ENCODE results near the gene CAPN11.

The CAPN11 gene

DNA sequence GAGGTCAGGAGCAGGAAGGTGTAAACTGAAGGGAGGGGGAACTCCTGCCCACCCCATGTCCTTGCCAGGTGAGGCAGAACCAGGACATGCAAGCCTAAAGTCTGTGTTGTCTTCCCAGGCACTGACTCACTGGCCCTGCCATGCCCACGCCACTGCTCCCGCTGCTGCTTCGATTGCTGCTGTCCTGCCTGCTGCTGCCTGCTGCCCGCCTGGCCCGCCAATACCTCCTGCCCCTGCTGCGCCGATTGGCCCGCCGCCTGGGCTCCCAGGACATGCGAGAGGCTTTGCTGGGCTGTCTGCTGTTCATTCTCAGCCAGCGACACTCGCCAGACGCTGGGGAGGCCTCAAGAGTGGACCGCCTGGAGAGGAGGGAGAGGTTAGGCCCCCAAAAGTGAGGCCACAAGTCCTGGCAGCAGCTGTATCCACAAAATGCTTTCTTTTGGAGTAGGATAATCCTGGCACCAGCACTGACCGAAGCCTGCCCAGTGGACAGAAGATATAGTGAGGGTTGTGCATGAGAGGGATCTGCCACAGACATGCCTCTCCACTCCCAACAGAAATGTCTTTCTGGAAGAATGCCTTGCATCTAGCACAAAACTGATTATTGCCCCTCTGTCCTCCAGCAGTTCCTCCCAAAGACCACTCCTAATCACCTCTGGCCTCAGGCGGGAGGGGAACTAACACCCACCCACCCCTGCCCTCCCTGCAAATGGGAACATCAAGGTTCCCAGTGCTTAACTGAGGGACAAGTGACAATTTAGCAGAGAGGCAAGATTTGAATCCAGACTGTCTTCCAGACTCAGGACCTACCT lies 58.9 kb downstream of the CAPN11 start:
- no peak for FAIRE-seq

DNA sequence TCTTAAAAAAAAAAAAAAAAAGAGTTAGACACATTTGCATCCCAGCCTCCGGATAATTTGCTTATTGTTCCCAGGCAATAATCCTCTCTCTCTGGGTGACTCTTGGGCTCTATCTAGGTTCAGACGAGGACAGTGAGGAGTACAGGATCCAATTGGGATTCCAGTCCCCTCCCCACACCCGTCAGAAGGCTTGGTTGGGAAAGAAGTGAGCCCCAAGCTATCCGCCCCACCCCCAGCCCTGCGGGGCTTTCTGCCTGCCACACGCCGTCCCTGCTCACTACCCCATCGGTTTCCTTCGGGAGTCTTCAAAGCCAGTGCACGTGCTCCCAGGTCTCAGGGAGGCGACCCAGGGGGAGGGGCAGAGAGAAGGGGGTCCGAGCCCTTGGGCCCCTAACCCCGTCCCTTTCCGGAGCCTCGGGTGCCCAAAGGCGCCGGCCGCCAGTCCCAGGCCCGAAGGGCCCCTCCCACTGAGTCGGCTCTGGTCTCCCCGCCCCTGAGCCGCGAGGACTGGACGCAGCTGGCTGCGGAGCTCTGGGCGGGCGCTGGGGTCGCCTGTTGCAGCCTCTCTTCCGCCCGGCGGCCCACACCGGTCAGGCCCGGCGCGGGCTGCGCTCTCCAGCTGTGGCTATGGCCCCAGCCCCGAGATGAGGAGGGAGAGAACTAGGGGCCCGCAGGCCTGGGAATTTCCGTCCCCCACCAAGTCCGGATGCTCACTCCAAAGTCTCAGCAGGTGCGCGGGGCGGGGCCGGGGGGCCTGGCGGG lies 60.6 kb downstream of the CAPN11 start:
- FAIRE-seq: no peak

DNA sequence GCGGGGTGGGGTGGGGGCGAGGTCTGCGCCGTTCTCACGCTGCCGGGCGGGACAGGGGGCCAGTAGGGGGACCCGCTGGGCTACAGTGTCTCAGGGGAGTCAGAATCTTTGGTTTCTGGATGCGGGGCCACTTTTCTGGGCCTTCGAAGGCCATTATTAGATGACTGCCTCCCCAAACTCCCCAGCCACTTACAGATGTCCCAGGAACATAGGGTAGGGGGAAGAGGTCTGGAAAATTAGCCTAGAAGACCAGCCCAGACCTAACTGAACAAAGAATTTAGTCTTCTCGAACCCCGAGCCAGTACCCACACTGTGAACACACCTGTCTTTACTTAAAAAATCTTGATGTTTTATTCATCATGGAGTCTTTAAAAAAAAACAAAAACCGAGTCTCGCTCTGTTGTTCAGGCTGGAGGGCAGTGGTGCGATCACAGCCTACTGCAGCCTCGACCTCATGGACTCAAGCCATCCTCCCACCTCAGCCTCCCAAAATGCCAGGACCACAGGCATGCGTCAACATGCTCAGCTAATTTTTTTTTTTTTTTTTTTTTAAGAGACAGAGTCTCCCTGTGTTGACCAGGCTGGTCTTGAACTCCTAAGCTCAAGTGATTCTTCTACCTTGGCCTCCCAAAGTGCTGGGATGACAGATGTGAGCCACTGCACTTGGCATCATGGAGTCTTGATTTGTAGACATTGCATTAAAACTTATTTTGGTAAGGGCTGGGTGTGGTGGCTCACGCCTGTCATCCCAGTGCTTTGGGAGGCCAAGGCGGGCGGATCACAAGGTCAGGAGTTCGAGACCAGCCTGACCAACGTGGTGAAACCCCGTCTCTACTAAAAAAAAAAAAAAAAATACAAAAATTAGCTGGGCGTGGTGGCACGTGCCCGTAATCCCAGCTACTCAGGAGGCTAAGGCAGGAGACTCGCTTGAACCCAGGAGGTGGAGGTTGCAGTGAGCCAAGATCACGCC lies 61.5 kb downstream of the CAPN11 start:
- FAIRE-seq: no peak

DNA sequence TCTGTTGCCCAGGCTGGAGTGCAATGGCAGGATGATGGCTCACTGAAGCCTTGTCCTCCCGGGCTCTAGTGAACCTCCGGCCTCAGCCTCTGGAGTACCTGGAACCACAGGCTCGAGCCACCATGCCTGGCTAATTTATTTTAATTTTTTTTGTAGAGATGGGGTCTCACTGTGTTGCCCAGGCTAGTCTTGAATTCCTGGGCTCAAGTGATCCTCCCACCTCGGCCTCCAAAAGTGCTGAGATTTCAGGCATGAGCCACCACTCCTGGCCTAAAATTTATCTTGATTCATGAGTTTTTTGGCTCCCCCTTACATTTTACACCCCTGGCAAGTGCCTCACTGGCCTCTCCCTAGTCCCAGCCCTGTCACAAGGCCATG lies 62.3 kb downstream of the CAPN11 start:
- FAIRE-seq: no peak

DNA sequence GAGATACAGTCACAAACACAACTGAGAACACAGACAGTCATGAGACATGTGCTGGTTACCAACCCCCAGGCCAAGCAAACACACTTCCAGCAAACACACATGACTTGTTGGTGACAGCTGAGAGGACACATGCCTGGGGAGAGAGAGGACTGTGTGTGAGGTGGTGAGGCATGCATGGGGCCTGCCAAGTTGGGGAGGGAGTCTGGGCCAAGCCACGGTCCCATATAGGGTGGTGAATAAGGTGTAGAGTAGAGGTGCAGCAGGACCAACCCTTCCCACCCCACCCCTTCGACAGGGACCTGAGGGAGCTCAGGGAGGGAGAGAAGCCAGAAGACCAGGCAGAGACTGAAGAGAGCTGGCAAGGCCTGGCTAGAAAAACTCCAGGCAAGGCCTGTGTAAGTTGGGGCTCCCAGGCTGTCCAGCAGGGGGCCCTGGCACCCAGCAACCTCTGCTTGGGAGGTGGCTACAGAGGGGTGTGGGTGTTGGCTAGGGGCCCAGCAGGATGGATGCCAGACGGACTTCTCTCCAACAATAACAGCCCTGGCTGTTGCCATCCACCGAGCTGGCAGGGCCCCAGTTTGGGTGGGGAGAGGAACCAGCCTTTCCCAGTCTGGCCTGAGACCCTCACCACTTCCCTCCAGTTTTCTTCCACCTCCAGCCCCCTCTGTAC lies 62.8 kb downstream of the CAPN11 start:
- FAIRE-seq: peak; percentile 21

DNA sequence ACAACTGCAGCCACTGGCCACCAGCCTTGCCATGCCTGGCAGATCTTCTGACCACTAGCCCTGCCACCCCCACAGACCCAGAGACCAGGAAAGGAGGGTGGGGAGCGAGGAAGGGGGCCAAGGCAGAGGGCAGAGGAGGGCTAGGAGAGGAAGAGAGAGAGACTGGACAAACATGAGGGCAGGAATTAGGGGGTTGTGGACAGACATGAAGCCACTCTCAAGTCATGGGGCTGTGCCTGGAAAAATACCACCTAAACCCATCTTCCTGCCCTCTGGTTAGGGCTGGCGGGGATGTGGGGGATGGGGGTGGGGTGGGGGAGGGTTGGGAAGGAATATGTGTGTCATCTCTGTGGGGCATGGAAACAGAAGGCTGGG lies 63.3 kb downstream of the CAPN11 start:
- FAIRE-seq: no peak

DNA sequence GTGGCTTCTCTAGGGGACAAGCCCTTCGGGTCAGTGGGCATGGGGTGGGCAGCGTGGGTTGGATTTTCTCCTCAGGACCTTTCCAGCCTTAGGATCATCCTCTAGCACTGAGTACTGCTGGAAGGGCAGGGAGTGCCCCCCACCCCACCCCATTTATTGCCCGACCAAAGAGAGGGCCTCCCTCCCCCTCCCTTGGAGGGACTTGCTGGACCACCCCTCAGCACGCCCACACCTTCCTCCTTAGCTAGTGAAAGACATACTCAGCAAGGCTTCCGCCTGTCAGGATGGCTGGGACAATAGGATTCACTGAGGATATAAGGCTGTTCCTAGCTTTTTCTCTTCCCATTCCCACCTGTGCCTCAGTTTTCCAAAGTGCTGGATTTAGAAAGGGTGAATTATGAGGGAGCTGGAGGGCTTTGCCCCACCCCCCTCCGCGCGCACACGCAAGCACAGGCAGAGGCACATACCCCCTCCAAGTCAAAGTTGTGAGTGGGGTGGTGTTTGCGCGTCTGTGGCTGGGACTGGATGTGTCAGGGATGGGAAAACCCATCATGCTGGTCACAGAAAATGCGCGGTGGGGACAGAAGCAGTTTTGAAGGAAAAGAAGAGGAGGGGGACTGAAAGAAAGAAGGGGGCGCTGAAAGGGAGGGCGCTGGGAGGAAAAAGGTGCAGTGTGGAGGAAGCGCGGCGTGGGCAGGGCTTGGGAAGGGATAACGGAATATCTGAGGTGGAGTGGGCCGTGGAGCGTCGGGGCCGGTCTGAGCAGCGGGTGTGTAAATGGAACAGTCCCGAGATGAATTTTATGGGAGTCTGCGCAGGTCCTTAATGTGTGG lies 64.1 kb downstream of the CAPN11 start:
- no peak for FAIRE-seq

DNA sequence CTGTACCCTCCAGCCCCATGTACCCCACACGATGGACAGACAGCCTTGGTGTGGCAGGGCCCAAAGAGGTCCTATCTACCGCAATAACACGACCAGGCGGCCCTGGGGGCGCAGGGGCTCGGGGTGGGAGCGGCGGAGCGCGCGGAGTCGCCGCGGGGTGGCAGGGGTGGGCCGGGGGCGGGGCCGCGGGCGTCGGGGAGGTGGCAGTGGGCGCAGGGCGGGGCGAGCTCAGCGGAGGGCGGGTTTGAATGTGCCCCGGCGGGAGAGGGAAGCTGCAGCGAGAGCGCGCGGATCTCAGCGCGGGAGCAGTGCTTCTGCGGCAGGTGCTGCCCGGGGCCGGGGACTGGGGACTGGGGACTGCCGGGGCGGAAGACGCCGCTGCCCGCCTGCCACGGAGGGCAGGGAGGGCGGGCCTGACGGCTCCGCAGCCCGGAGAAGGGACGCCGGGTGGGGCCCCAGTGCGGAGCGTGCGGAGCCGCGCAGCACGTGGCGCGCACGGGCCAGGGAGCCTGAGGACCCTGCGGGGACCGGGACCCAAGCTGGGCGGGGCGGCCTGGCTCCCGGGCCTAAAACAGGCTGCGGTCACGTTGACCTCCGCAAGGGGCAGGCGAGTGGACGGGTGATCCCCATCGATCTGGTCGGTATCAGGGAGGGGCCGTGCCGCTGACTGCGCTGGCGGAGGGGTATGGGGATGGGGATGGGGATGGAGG lies 64.9 kb downstream of the CAPN11 start, which contains the start of gene SLC29A1:
TSS of gene SLC29A1 (plus strand) at position 277 of the 710 bp plus-strand sequence. CDS start 3,719 bp downstream, outside the sequence.
- no peak for FAIRE-seq

DNA sequence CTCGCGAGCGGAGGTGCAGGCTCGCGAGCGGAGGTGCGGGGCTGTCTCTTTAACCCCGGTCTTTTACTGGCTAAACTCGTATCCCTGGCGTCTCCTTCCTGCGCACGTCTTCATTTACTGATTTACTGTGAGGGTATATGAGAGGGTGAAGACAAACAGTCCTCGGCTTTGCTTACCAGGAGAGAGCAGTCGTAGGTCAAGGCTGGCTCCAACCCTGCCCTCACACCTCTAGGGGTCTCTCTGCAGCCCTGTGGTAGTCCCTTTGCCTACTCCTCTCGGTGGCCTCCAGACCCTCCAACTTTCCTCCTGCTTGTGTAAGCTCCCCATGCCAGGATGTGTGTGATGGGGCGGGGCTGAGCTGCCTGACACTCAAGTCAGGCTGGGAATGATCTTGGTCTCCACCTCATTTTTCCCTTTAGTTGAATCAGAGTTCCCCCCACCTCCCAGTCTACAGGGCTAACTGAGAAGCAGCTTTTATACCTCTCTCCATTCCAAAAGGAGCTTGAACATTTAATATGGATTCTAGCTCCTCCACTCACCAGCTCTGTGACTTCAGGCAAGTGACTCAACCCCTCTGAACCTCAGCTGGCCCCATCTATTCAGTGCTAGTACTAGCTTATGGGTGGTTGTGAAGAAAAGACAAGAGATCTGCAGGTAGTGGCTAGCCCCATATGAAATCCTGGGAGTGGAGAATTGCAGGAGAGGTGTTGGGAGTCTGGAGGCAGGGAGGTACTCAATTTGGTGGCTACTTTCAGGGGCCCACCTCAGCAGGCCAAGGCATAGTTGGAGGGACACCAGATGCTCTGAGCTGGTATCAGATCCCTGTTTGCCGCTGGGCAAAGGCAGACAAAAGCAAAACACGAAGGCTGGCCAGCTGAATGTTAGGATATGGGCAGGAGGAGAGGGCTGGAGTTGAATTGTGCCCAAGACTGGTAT lies 65.7 kb downstream of the CAPN11 start:
- FAIRE-seq: no peak

DNA sequence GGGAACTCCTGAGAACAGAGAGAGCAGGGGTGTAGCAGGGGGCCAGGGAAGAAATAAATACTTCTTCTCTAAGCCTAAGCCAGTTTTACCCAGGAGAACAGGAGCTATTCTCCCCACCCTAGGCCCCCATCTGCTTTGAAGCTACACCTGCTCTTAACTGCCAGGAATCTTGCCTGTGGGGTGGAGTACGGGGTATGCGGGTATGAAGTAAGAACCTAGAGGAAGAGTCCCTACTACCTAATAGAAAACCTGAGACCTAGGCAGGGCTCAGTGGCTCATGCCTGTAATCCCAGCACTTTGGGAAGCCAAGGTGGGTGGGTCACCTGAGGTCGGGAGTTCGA lies 66.3 kb downstream of the CAPN11 start:
- FAIRE-seq: no peak

DNA sequence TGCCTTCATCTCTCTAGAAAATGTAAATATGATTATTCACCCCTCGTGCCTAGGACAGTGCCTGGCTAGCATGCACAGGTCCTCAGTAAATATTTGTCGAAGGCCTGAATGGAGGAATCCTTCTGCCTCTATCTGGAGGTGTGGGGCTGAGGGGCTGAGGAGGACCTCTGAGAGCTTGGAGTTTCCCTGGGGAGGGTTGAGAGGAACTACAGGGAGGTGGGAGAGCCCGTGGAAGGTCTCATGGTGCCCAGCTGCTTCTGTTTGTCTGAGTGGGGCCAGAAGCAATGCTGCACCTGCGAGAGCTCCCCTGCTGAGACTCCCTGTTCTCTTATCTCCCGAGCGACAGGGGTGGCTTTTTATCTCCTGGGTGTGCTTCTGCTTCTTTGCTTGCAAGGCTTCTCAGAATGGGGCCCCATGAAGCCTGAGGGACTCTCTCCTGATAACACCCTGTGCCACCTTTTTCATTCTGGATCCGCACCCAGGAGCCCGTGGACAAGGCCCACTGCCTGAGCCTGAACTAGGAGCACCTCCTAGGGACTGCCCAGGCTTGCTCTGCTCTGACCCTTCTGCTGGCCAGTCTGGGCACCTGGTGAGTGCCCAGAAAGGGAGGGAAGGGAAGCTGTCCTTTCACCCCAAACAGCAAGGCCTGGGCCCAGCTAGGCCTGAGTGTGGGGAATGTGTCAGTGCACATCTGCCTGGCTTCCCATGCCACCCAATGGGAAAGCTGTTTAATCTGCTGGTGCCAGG lies 67.1 kb downstream of the CAPN11 start:
- no peak for FAIRE-seq

DNA sequence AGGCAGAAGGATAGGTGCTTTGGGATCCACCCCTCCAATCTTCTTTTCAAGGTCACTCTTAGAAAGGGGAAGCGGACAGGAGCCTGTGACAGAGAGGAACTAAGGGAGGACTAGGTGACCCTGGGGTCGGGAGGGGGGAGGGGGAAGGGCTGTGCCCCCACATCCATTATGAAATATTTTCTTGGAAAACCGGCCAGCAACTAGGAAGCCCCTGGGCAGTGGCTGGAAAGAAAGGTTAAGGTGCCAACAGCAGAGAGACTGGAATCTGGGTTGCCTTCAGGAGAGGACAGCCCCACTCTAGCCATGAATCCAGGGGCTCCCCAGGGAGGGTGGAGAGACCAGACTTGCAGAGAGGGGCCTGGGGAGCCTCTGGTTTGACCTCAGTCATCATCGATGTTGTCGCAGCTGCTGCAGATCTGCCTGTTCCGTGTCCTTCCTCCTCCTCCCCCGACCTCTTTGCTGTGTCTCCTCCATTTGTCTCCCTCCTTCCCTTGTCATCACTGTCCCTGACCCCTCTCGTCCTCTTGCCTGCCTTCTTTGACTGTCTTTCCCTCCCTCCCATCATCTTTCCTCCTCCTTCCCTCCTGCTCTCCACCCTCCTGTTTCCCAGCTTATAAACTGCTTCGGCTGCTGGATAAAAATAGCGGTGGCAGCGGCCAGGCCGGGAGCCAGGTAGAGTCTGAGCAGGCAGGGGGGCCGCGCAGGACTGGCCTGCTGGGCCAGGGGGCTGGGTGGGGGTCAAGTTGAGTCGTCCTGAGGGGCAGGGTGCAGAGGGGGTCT lies 67.9 kb downstream of the CAPN11 start:
- FAIRE-seq: no peak

DNA sequence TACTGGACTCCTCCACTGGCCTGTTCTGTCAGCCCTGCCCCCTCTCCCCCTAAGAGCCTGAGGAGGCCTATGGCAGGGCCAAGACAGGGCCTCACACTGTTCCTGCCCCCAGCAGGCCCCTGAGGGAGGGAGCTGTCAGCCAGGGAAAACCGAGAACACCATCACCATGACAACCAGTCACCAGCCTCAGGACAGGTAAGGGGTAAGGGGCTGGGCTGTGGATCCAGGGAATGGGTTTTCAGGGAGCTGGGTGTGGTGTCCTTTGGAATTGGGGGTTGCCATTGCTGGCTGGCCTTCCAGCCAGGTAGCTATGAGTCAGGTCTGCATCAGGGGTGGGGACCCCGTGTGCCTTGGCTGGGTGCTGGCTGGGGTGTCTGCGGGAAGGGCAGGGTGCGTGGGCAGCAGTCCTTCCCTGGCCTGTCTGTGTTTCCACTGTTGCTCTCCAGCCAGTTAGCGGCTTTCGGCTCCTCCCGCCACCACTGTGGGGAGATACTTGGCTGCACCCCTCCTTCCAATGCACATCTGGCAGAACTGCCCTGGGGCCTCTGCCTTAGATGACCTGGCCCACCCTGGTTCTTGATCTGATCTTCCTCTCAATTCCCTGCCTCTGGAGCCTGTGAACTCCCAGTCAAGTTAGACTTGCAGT lies 68.7 kb downstream of the CAPN11 start:
- FAIRE-seq: no peak

DNA sequence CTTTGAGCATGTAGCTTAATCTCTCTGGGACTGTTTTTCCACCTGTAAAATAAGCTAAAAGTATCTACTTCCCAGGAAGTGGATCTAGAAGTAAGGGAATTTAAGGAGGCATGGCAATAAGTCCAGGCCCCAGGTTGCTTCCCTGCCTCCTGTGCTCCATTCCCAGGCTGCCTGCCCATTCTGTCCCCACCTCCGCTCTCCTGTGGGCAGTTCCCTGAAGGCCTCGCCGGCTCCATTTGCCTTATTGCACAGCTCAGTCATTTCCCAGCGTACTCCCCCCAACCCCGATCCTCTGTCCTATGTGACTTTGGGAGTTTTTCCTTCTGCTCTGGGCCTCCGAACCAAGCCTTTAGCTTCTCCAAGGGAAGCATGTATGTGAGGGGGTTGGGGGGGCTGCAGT lies 69.4 kb downstream of the CAPN11 start:
- no peak for FAIRE-seq

DNA sequence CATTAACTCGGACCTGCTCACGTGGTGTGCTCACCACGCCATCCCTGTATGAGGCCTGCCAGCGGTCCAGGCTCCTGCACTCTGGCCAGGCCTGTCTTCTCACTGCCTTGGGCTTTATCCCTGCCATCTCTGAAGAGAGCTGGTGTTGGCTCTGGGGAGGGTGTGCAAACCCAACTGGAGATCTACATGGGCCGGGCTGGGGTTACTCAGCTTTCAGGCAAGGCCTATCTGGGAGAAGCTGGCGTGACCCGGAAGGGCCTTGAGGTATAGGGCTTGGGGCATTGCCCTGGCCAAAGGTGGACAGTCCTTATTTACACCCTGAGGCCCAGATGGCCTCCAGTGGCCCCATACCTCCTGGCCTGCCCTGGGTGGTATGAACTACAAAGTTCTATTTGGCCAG lies 69.8 kb downstream of the CAPN11 start:
- no peak for FAIRE-seq

DNA sequence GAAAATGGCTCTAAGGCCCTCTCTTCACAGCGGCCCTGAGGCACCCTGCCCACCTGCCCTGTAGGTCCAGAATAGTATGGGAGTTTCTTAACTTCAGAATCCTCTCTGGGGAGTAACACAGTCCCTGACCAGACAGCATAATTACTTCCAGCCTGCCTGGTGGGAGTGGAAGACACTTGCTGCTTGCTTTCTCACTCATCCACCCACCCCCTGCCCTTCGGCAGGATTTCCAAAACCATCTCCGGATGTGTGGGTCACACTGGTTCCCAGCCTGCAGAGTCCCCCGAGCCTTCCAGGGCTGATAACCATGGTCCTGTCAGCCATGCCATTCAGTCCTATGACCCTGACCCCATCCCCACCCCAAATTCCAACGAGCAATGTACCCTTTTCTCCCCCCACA lies 70.2 kb downstream of the CAPN11 start:
- FAIRE-seq: no peak

DNA sequence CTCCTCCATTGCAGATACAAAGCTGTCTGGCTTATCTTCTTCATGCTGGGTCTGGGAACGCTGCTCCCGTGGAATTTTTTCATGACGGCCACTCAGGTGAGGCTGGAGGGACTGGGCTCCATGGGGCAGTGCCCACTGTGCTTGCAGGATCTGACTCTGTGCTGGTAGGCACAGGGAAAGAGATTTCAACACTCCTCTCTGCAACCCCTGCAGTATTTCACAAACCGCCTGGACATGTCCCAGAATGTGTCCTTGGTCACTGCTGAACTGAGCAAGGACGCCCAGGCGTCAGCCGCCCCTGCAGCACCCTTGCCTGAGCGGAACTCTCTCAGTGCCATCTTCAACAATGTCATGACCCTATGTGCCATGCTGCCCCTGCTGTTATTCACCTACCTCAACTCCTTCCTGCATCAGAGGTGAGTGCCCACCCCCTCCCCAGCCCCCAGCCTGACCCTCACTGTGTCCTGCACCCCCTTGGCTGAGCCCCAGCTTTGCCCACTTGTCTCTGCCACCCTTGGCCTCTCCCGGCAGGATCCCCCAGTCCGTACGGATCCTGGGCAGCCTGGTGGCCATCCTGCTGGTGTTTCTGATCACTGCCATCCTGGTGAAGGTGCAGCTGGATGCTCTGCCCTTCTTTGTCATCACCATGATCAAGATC lies 70.9 kb downstream of the CAPN11 start:
- FAIRE-seq: no peak
